ENCODE data around the gene TTLL3.

Gene TTLL3

GRCh38 chr3:9781551-9781950 is 28.5 kb upstream of the TTLL3 start:
- DNase-seq (ENCODE audit: low read depth in 2 of 3, low spot score in 2 of 3): no peak

GRCh38 chr3:9781978-9782603 is 28.0 kb upstream of the TTLL3 start:
- DNase-seq (ENCODE audit: low read depth in 2 of 3, low spot score in 2 of 3): no peak

GRCh38 chr3:9782770-9783169 is 27.3 kb upstream of the TTLL3 start:
- DNase-seq (ENCODE audit: low read depth in 2 of 3, low spot score in 2 of 3): no peak

- DNase-seq (ENCODE audit: low read depth in 2 of 3, low spot score in 2 of 3): no peak
These were observed 26.1 kb upstream of the TTLL3 start for GRCh38 chr3:9783954-9784353.

GRCh38 chr3:9784965-9785364 is 25.1 kb upstream of the TTLL3 start:
- DNase-seq (ENCODE audit: low read depth in 2 of 3, low spot score in 2 of 3): no peak

- DNase-seq (ENCODE audit: low read depth in 2 of 3, low spot score in 2 of 3): no peak
These were observed 24.5 kb upstream of the TTLL3 start for GRCh38 chr3:9785602-9786001.

- DNase-seq (ENCODE audit: low read depth in 2 of 3, low spot score in 2 of 3): no peak
These were observed 23.8 kb upstream of the TTLL3 start for GRCh38 chr3:9786209-9786739.

- DNase-seq (ENCODE audit: low read depth in 2 of 3, low spot score in 2 of 3): no peak
These were observed 23.0 kb upstream of the TTLL3 start for GRCh38 chr3:9786825-9787669.

GRCh38 chr3:9787714-9788113 is 22.3 kb upstream of the TTLL3 start:
- no peak for DNase-seq (ENCODE audit: low read depth in 2 of 3, low spot score in 2 of 3)

- no peak for DNase-seq (ENCODE audit: low read depth in 2 of 3, low spot score in 2 of 3)
These were observed 18.9 kb upstream of the TTLL3 start for GRCh38 chr3:9791127-9791526.

GRCh38 chr3:9791790-9792404 is 18.2 kb upstream of the TTLL3 start:
- no peak for DNase-seq (ENCODE audit: low read depth in 2 of 3, low spot score in 2 of 3)

- DNase-seq (ENCODE audit: low read depth in 2 of 3, low spot score in 2 of 3): peak; percentile 81
These were observed 17.5 kb upstream of the TTLL3 start, which contains the start of the genes ARPC4 and TADA3 for GRCh38 chr3:9792405-9793160. TSS of gene ARPC4 (plus strand) at chr3:9793082. CDS start at chr3:9793122, 40 bp downstream. TSS of gene TADA3 (minus strand) at chr3:9792473. CDS start at chr3:9791466, 1,007 bp downstream.

- DNase-seq (ENCODE audit: low read depth in 2 of 3, low spot score in 2 of 3): no peak
These were observed 16.8 kb upstream of the TTLL3 start for GRCh38 chr3:9793161-9793781.

- no peak for DNase-seq (ENCODE audit: low read depth in 2 of 3, low spot score in 2 of 3)
These were observed 15.7 kb upstream of the TTLL3 start for GRCh38 chr3:9794400-9794799.

- DNase-seq (ENCODE audit: low read depth in 2 of 3, low spot score in 2 of 3): no peak
These were observed 14.9 kb upstream of the TTLL3 start for GRCh38 chr3:9795207-9795606.

- DNase-seq (ENCODE audit: low read depth in 2 of 3, low spot score in 2 of 3): no peak
These were observed 12.7 kb upstream of the TTLL3 start for GRCh38 chr3:9797196-9797945.

- no peak for DNase-seq (ENCODE audit: low read depth in 2 of 3, low spot score in 2 of 3)
These were observed 9.5 kb upstream of the TTLL3 start for GRCh38 chr3:9800529-9800928.

GRCh38 chr3:9803494-9803893 is 6.6 kb upstream of the TTLL3 start:
- DNase-seq (ENCODE audit: low read depth in 2 of 3, low spot score in 2 of 3): no peak

- no peak for DNase-seq (ENCODE audit: low read depth in 2 of 3, low spot score in 2 of 3)
These were observed 5.1 kb upstream of the TTLL3 start for GRCh38 chr3:9804996-9805395.

- DNase-seq (ENCODE audit: low read depth in 2 of 3, low spot score in 2 of 3): no peak
These were observed 3.9 kb upstream of the TTLL3 start for GRCh38 chr3:9806137-9806536.

Measured in activated CD8-positive, alpha-beta memory T cell treated with anti-CD3 and anti-CD28 coated beads for 48 hours (primary cell).